HG03060 (cell line): ENCODE results near the gene MID1.

Source experiments
- ATAC-seq: cut with Tn5 transposase; IDR thresholded peaks from one replicate; pipeline ENCODE4 v1.9.1; 2021; ENCODE audit warnings: low read depth, moderate number of reproducible peaks; ENCODE audit not compliant: unreplicated experiment

MID1 gene

GRCh38 chrX:10620121-10620699 is at the start of gene MID1:
Gene MID1, minus strand, starts transcription at chrX:10620585. Its CDS starts 53,038 bp downstream, at chrX:10567547.
- ATAC-seq = no peak

GRCh38 chrX:10667143-10667542 is 46.8 kb upstream of the MID1 start:
- ATAC-seq = no peak

DNA sequence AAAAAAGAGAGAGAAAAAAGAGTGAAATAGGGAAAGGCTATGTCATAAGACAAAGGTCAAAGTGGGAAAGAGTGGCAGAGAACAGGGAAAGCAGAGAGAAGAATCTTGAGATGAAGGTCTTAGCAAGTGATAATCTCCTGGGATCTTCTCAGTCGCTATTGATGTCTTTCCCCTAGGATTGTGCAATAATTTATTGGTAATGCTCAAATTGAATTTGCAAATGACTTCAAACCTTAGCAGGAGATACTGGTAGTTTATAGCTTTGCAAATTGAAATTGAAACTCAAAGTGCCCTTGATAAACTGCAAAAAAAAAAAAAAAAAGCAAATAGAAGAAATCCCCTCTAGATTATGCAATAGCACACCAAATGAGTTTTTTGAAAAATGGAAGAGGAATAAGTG is 45.7 kb upstream of the MID1 start:
- ATAC-seq = no peak

- no peak for ATAC-seq
Observed at GRCh38 chrX:10665681-10666080, 45.3 kb upstream of the MID1 start.

GRCh38 chrX:10660171-10660570 is 39.8 kb upstream of the MID1 start:
- ATAC-seq = no peak

- ATAC-seq = no peak
Observed at GRCh38 chrX:10656214-10656613, 35.8 kb upstream of the MID1 start.

DNA sequence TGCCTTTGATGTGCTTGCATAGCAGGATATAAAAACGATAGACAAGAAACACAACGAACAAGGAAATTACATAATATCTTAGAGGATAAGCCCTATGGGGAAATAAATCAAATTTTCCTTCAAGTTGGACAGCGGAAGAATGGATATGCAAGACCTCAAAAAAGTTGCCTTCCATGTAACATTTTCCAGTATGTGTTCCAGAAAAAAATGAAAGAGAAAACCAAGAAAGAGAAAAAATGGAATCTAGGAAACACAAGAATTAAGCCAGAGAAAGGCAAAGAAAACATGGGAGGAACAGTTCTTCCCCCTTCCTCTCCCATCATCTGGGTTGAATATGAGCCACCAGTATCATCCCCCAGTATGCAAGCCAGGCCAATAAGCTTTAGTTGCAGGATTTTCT is 34.6 kb upstream of the MID1 start:
- no peak for ATAC-seq

GRCh38 chrX:10653302-10653701 is 32.9 kb upstream of the MID1 start:
- no peak for ATAC-seq

GRCh38 chrX:10649265-10649664 is 28.9 kb upstream of the MID1 start:
- ATAC-seq = no peak

DNA sequence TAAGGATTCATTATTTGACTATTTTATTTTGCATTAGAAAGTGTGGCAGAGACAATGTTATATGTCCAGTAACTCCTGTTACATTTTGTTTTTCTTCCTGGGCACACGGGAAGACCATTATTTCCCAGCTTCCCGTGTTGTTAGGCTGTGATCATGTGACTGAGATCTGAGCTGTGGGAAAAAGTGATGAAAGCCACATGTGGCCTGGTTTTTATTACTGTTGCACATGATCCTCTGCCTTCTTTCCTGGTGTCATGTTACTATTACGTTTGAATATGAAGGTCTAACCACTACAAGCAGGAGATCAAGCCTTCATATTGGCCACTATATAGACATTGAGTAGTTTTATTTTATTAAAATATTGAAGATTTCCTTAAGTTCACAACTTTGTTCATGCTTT is 28.2 kb upstream of the MID1 start:
- no peak for ATAC-seq

GRCh38 chrX:10636851-10637250 is 16.5 kb upstream of the MID1 start:
- no peak for ATAC-seq

- no peak for ATAC-seq
Observed at GRCh38 chrX:10636337-10636736, 16.0 kb upstream of the MID1 start.

DNA sequence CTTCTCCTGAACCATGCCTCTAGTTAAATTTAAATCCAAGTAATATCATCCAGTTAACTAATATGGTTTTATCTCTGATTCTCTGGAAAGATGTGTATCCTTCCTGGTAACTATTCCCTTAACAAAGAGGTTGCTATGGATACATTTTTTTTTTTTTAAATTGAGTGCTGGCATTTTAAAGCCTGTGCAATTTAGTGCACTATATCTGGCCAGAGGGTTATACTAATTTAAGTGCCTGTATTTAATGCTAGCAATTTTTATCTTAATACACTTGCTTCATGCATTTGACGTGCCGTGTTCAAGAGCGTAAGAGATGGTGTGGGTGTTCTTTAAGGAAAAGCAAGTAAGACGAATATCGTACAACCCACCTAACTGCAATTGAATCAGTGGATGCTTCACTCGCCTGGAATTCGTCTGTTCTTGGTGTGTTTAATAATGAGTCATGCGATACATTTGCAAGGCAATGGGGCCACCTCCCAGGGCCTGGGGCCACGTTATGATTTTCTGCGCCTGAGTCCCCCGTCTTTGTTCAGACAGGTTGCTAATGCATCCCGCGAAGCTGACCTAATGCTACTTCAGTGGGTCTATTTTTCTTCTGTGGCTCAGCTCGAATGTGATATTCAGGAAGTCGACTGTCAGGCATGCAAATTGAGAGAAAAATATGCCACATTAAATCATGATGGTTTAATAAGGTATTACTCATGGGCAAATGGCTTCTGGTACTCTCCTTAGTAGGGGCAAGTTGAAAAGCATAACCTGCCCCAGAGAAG is 14.2 kb upstream of the MID1 start:
- ATAC-seq = no peak

- no peak for ATAC-seq
Observed at GRCh38 chrX:10633722-10634121, 13.3 kb upstream of the MID1 start.

GRCh38 chrX:10631416-10632145 is 11.2 kb upstream of the MID1 start:
- ATAC-seq = no peak

GRCh38 chrX:10630320-10630719 is 9.9 kb upstream of the MID1 start:
- ATAC-seq = no peak

- ATAC-seq = no peak
Observed at GRCh38 chrX:10629905-10630304, 9.5 kb upstream of the MID1 start.

GRCh38 chrX:10628906-10629305 is 8.5 kb upstream of the MID1 start:
- ATAC-seq = no peak

DNA sequence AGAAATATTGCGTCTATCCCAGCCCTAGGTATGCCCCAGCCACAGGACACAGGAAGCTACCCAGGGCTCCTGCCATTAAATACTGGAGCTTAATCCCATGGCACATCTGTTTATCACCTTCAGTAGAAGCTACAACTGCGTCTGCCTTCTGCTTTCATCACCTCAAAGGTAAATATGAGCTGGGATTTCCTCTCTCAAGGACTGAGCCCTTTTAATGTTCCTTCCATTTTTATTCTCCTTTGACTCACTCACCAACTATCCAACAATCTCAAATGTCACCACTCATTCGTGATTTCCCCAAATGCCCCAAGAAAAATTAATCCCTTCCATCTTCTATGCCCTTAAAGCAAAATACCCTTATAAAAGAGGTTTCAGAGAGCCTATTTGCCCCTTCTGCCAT is 1.8 kb upstream of the MID1 start:
- no peak for ATAC-seq

- ATAC-seq = no peak
Observed at GRCh38 chrX:10619425-10620046, 849 bp downstream of the MID1 start.

GRCh38 chrX:10618961-10619360 is 1.4 kb downstream of the MID1 start:
- ATAC-seq = no peak
